Hepatocyte (in vitro differentiated cells): ENCODE measurements around the gene DTD1.

ENCODE experiments used
- CTCF ChIP-seq: fragments of 200-600 bp; sonication (generic); IDR thresholded peaks from 2 replicates; pipeline ENCODE4 v1.5.1; 2016; ENCODE audit warnings: antibody characterized with exemption, mild to moderate bottlenecking; ENCODE audit not compliant: poor library complexity
- EZH2phosphoT487 ChIP-seq: fragments of 200-600 bp; sonication (generic); IDR thresholded peaks from one replicate; pipeline ENCODE4 v1.6.1; 2018; ENCODE audit warnings: antibody characterized with exemption, mild to moderate bottlenecking, low read depth, moderate library complexity; ENCODE audit not compliant: unreplicated experiment, severe bottlenecking

GRCh38 chr20:18801516-18801915 is 213.7 kb downstream of the DTD1 start:
- no peak for TF ChIP-seq CTCF
- no peak for TF ChIP-seq EZH2phosphoT487
